Measurements from ENCODE around the gene NUP214. TPM values are rescaled to one million over a fixed set of nuclear protein-coding genes. Genes with fewer than 3 reads are reported as not detected.

The NUP214 gene
- polyA plus RNA-seq, 1 experiment: 6.3 TPM

- H3K27me3 ChIP-seq (ENCODE audit: control insufficient read depth, insufficient read depth, low read length): no peaks in the 10 kb centered on the region
- ChIA-PET CTCF (interaction anchor here (1.1 to 1.5 kb wide), 3 partner anchors 13 to 135 kb away, joined by 3 to 5 read pairs (median 4); no protein-coding TSS in a partner anchor), POLR2A (no interaction called here)
- H3K36me3 ChIP-seq (ENCODE audit: control insufficient read depth, insufficient read depth, low read length): peaks cover 1% of the 10 kb centered on the region
- no peak for TF ChIP-seq CTCF (IDR thresholded peaks at IDR 0.05; ENCODE audit: insufficient read depth, low read depth, low read length)
- H3K4me3 ChIP-seq (ENCODE audit: low read depth, low read length): no peak overlapping the region
- DNase-seq (ENCODE audit: low read depth): no peak
Observed at GRCh38 chr9:131214876-131215275, 89.5 kb downstream of the NUP214 start.

- POLR2A ChIA-PET: no interaction called here
- CTCF ChIA-PET: interaction anchor here (0.8 kb wide), 1 partner anchor 119 kb away, joined by 4 read pairs; no protein-coding TSS in a partner anchor
- H3K4me3 ChIP-seq (ENCODE audit: low read depth, low read length): no peak overlapping the region
- no peak for DNase-seq (ENCODE audit: low read depth)
- TF ChIP-seq CTCF (IDR thresholded peaks at IDR 0.05; ENCODE audit: insufficient read depth, low read depth, low read length): no peak
- no peaks in the 10 kb centered on the region for H3K27me3 ChIP-seq (ENCODE audit: control insufficient read depth, insufficient read depth, low read length)
- peaks cover 1% of the 10 kb centered on the region for H3K36me3 ChIP-seq (ENCODE audit: control insufficient read depth, insufficient read depth, low read length)
Observed at GRCh38 chr9:131216806-131217205, 91.4 kb downstream of the NUP214 start.

GRCh38 chr9:131217331-131218031 lies 92.1 kb downstream of the NUP214 start:
- CTCF ChIA-PET: interaction anchor here (0.8 kb wide), 1 partner anchor 118 kb away, joined by 4 read pairs; no protein-coding TSS in a partner anchor
- H3K36me3 ChIP-seq (ENCODE audit: control insufficient read depth, insufficient read depth, low read length): peaks cover 1% of the 10 kb centered on the region
- H3K4me3 ChIP-seq (ENCODE audit: low read depth, low read length): no peak overlapping the region
- no peaks in the 10 kb centered on the region for H3K27me3 ChIP-seq (ENCODE audit: control insufficient read depth, insufficient read depth, low read length)
- DNase-seq (ENCODE audit: low read depth): no peak
- POLR2A ChIA-PET: no interaction called here
- TF ChIP-seq CTCF (IDR thresholded peaks at IDR 0.05; ENCODE audit: insufficient read depth, low read depth, low read length): no peak

GRCh38 chr9:131218370-131218769 lies 93.0 kb downstream of the NUP214 start:
- ChIA-PET POLR2A (no interaction called here), CTCF (no interaction called here)
- Histone ChIP-seq H3K4me3 (ENCODE audit: low read depth, low read length) (no peak overlapping the region), H3K27me3 (ENCODE audit: control insufficient read depth, insufficient read depth, low read length) (no peaks in the 10 kb centered on the region), H3K36me3 (ENCODE audit: control insufficient read depth, insufficient read depth, low read length) (peaks cover 1% of the 10 kb centered on the region)
- no peak for DNase-seq (ENCODE audit: low read depth)
- no peak for TF ChIP-seq CTCF (IDR thresholded peaks at IDR 0.05; ENCODE audit: insufficient read depth, low read depth, low read length)

GRCh38 chr9:131220485-131220884 lies 95.1 kb downstream of the NUP214 start:
- Histone ChIP-seq H3K4me3 (ENCODE audit: low read depth, low read length) (no peak overlapping the region), H3K27me3 (ENCODE audit: control insufficient read depth, insufficient read depth, low read length) (no peaks in the 10 kb centered on the region), H3K36me3 (ENCODE audit: control insufficient read depth, insufficient read depth, low read length) (no peaks in the 10 kb centered on the region; the same call in 1 of the 2 replicates)
- TF ChIP-seq CTCF (IDR thresholded peaks at IDR 0.05; ENCODE audit: insufficient read depth, low read depth, low read length): no peak
- CTCF ChIA-PET: interaction anchor here (1.6 kb wide), 1 partner anchor 116 kb away, joined by 6 read pairs; no protein-coding TSS in a partner anchor
- no peak for DNase-seq (ENCODE audit: low read depth)
- POLR2A ChIA-PET: no interaction called here

All from BJ (cell line).